GM11168 (cell line): Measurements from ENCODE around the gene CD207.

Experiments used
- in situ Hi-C: fragments of 300-500 bp; cut with MboI; formaldehyde crosslinking; loops from one replicate; pipeline ENCODE4 v1.12.0; 2022; ENCODE audit warnings: low sequenced_read_pairs; ENCODE audit not compliant: unreplicated experiment

Gene CD207

GRCh38 chr2:70797506-70797905, 38.1 kb downstream of the CD207 start:
- in situ Hi-C loops: no loop called here

GRCh38 chr2:70796262-70796661, 39.4 kb downstream of the CD207 start:
- in situ Hi-C loops: no loop called here

- in situ Hi-C loops: no loop called here
Measured at GRCh38 chr2:70795164-70795995, 40.2 kb downstream of the CD207 start.

DNA sequence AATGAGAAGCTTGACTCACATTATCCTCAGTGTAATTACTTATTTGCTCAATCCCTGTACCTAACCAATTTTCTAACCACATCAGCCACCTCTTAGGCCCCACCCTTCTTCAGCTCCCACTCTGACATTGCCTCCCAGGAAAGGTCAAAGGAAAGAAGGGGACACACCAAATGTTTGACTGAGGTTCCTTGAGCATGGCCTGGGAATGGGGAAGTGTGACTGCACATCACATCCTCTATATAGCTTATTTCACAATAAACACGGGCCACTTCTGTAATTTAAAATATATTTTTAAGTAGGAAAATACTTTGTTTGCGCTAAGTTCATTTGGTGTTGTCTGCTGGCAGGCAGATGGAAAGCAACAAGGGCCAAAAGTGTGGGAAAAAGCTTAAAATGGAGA, 42.2 kb downstream of the CD207 start:
- in situ Hi-C loops: no loop called here

DNA sequence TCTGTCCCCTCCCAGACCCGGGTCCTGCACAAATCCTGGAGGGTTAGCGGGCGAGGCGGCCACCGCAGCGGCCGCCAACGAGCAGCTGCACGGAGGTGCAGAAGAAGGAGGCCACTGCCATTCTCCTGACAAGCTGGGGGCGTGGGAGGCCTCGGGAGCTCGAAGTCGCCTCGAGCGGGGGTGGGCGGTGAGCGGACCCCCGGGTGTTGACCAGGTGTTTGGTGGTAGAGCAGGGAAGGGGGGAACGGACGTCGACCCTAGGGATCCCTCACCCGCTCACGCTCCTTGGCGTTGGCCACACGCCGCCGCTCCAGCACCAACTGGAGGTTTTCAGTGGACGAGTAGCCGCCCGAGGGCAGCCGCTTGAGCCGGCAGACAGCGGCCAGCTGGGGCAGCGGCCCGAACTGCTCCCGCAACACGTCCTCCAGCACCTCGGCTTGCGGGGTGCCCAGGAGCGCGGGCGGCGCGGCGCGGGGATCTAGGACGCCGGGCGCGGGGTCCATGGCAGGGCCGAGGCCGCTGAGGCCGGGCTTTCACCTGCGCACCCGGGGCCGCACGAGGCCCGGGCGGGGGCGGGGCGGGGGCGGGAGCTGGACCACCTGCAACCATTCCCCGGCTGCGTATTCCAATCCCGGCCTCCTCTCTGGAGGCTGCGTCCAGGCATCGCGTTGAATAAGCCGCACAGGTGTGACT, 45.3 kb downstream of the CD207 start, which contains the start of gene FIGLA:
TSS of gene FIGLA (minus strand) at position 508 of the 693 bp plus-strand sequence. CDS start at position 503, 5 bp downstream.
- in situ Hi-C loops: no loop called here

DNA sequence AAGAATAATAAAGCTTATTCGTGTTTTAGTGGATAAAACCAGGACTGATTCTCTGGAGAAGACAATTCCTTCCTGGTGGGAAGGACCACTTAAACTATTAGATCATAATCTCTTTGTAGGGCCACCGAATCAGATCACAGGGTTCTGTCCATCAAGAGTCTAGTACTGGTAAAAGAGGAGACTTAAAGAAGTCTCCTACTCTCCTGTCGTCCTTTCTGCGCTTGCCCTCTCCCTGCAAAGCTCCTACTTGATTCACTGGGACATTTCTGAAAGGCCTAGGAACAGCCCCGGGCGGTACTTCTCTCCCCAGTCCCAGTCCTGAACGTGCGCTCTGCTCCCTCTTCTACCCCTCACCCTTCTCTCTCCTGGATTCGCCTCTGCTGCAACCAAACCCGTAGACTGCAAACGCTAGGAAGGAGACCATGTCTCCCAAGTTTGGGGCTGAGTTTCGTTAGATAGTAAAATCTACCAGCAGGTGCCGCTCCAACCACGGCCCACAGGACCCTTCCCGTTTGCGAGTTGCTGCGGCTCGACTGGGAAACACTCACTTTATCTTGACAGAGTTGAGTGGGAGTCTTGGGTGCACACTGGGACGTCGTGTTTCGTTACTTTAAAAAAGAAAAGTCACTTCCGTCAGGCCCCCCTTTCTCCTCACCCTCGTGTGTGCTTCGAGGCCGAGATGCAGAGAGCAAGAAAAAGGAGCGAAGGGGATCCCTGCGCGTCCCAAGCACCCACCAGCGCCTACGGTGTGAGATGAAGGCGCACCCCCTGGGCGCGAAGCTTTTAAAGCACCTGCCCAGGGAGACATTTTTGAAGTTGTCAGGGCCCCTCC, 46.1 kb downstream of the CD207 start:
- in situ Hi-C loops: no loop called here

DNA sequence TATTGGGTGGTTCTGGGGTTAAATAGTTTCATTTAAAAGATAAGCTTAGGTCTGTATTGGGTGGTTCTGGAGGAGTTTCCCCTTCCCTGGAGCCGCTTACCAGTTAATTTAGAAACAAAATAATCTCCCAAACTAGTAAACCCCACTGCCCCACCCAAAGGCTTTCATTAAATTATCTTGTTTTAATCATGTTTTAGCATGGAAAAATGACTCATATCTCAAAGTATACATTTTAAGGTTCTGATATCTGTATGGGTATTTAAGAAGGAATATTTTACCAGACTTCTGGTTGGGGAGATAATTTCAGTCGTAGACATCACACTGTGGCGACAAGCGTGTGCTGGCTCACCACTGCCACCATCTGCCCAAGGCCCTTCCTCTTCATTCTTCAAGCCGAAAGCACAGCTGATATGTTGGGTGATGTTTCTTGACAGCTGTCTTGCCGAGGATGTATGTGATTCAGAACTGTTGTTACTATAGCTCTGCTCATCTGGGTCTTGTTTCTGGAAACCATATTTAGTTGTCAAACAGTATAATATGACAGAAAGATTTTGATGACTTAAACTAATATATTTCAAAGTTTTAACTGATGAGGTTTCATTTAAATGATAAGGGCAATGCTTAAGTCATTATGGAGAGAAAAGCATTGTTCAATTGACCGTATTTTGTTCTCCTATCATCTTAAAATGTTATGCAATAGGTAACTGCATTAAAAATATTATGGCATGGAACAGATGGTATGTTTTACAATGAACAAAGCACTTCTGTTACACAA, 50.3 kb downstream of the CD207 start:
- in situ Hi-C loops: no loop called here

DNA sequence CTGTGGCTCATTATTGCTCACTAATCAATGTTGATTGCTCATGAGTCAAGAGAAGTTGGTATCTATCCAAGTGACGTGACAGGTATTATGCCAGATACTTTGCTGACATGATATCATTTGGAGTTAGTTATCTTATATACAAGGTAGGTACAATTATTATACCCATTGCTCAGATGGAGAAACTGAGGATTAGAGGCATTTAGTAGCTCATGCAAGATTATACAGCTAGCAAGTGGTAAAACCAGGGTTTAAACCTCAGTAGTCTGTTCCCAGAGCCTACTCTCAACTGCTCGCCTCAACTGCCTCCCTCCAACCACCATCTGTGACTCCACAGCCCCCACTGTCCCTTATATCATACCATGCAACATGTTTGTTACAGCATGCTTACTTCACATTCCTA, 51.3 kb downstream of the CD207 start:
- in situ Hi-C loops: no loop called here
